Measurements from ENCODE around the gene COL5A1. TPM values are rescaled to one million over a fixed set of nuclear protein-coding genes. Genes with fewer than 3 reads are reported as not detected.
A peak's percentile ranks its signal among the peaks of the same experiment; 100 is the strongest.

COL5A1 gene
- total and polyA plus RNA-seq, 2 donors (not counting 1 experiment from before 2014, with no cell fraction given): 72.8 to 109 TPM

- no peak overlapping the region for H3K4me2 ChIP-seq (ENCODE audit: extremely low read depth, insufficient read depth, low read length)
- no peak for TF ChIP-seq CTCF (conservative IDR thresholded peaks at IDR 0.05 in 1 of 2, IDR thresholded peaks at IDR 0.05 in 1 of 2; ENCODE audit: low read depth in 1 of 2, low read length in 2 of 2)
- no peak for TF ChIP-seq EZH2 (IDR thresholded peaks at IDR 0.05; ENCODE audit: low read length, missing control alignments)
These were observed 194.9 kb downstream of the COL5A1 start for GRCh38 chr9:134836406-134836970.

GRCh38 chr9:134837529-134837928, 195.9 kb downstream of the COL5A1 start:
- Histone ChIP-seq H3K4me2 (ENCODE audit: extremely low read depth, insufficient read depth, low read length) (no peak overlapping the region), H3K36me3 (ENCODE audit: control insufficient read depth, insufficient read depth, low read length) (peaks cover 30% of the 10 kb centered on the region), H4K20me1 (ENCODE audit: control insufficient read depth, extremely low read depth, insufficient read depth, low read length) (no peaks in the 10 kb centered on the region), H3K27ac (ENCODE audit: insufficient read depth, low read length) (no peak overlapping the region), H3K79me2 (ENCODE audit: control insufficient read depth, insufficient read depth, low read length) (no peaks in the 10 kb centered on the region), H3K27me3 (ENCODE audit: control insufficient read depth, insufficient read depth, low read length) (no peaks in the 10 kb centered on the region), H3K4me1 (ENCODE audit: control insufficient read depth, extremely low read depth, insufficient read depth, low read length) (no peaks in the 10 kb centered on the region), H3K9ac (ENCODE audit: insufficient read depth, low read length) (no peak overlapping the region), H3K9me3 (ENCODE audit: control insufficient read depth, insufficient read depth, low read depth, low read length) (no peaks in the 10 kb centered on the region), H2AFZ (ENCODE audit: low read length) (no peak overlapping the region), H3K4me3 (replicated peaks in 1 of 4; ENCODE audit: control extremely low read depth in 1 of 4, insufficient read depth in 1 of 4, low read depth in 3 of 4, low read length in 4 of 4) (no peak overlapping the region)
- peak in 1 of 2 donors; percentile 65 for DNase-seq (ENCODE audit: low read depth in 2 of 2)
- no peak for TF ChIP-seq EZH2 (IDR thresholded peaks at IDR 0.05; ENCODE audit: low read length, missing control alignments)
- TF ChIP-seq CTCF (conservative IDR thresholded peaks at IDR 0.05 in 1 of 2, IDR thresholded peaks at IDR 0.05 in 1 of 2; ENCODE audit: low read depth in 1 of 2, low read length in 2 of 2): no peak

More at GRCh38 chr9:134836406-134836970, 194.9 kb downstream of the COL5A1 start:
- no peak overlapping the region for H3K27ac ChIP-seq (ENCODE audit: insufficient read depth, low read length)
- DNase-seq (ENCODE audit: low read depth in 2 of 2): no peak
- H3K36me3 ChIP-seq (ENCODE audit: control insufficient read depth, insufficient read depth, low read length): peaks cover 28% of the 10 kb centered on the region
- no peaks in the 10 kb centered on the region for H4K20me1 ChIP-seq (ENCODE audit: control insufficient read depth, extremely low read depth, insufficient read depth, low read length)
- H3K4me1 ChIP-seq (ENCODE audit: control insufficient read depth, extremely low read depth, insufficient read depth, low read length): no peaks in the 10 kb centered on the region
- H3K9me3 ChIP-seq (ENCODE audit: control insufficient read depth, insufficient read depth, low read depth, low read length): no peaks in the 10 kb centered on the region
- no peaks in the 10 kb centered on the region for H3K79me2 ChIP-seq (ENCODE audit: control insufficient read depth, insufficient read depth, low read length)
- H3K4me3 ChIP-seq (replicated peaks in 1 of 4; ENCODE audit: control extremely low read depth in 1 of 4, insufficient read depth in 1 of 4, low read depth in 3 of 4, low read length in 4 of 4): no peak overlapping the region
- no peak overlapping the region for H3K9ac ChIP-seq (ENCODE audit: insufficient read depth, low read length)
- no peak overlapping the region for H2AFZ ChIP-seq (ENCODE audit: low read length)
- no peaks in the 10 kb centered on the region for H3K27me3 ChIP-seq (ENCODE audit: control insufficient read depth, insufficient read depth, low read length)

GRCh38 chr9:134838651-134839454, 197.2 kb downstream of the COL5A1 start:
- Histone ChIP-seq H2AFZ (ENCODE audit: low read length) (no peak overlapping the region), H4K20me1 (ENCODE audit: control insufficient read depth, extremely low read depth, insufficient read depth, low read length) (no peaks in the 10 kb centered on the region), H3K36me3 (ENCODE audit: control insufficient read depth, insufficient read depth, low read length) (peaks cover 31% of the 10 kb centered on the region), H3K27ac (ENCODE audit: insufficient read depth, low read length) (no peak overlapping the region), H3K4me3 (replicated peaks in 1 of 4; ENCODE audit: control extremely low read depth in 1 of 4, insufficient read depth in 1 of 4, low read depth in 3 of 4, low read length in 4 of 4) (no peak overlapping the region), H3K79me2 (ENCODE audit: control insufficient read depth, insufficient read depth, low read length) (no peaks in the 10 kb centered on the region), H3K9me3 (ENCODE audit: control insufficient read depth, insufficient read depth, low read depth, low read length) (no peaks in the 10 kb centered on the region), H3K4me1 (ENCODE audit: control insufficient read depth, extremely low read depth, insufficient read depth, low read length) (no peaks in the 10 kb centered on the region), H3K27me3 (ENCODE audit: control insufficient read depth, insufficient read depth, low read length) (no peaks in the 10 kb centered on the region), H3K4me2 (ENCODE audit: extremely low read depth, insufficient read depth, low read length) (no peak overlapping the region), H3K9ac (ENCODE audit: insufficient read depth, low read length) (no peak overlapping the region)
- TF ChIP-seq EZH2 (IDR thresholded peaks at IDR 0.05; ENCODE audit: low read length, missing control alignments) (no peak), CTCF (conservative IDR thresholded peaks at IDR 0.05 in 1 of 2, IDR thresholded peaks at IDR 0.05 in 1 of 2; ENCODE audit: low read depth in 1 of 2, low read length in 2 of 2) (no peak)
- no peak for DNase-seq (ENCODE audit: low read depth in 2 of 2)

All from fibroblast of lung (primary cell).